HG03432 (cell line): ENCODE measurements around the gene NOTCH2.
"Not testable (repeated sequence)": the region's sequence is repeated elsewhere in the genome, so short reads cannot be mapped to it uniquely, and the experiment has no call there.

Experiments used
- ATAC-seq: cut with Tn5 transposase; IDR thresholded peaks from one replicate; pipeline ENCODE4 v1.9.1; 2021; ENCODE audit warnings: mild to moderate bottlenecking, moderate library complexity; ENCODE audit not compliant: unreplicated experiment

The NOTCH2 gene

DNA sequence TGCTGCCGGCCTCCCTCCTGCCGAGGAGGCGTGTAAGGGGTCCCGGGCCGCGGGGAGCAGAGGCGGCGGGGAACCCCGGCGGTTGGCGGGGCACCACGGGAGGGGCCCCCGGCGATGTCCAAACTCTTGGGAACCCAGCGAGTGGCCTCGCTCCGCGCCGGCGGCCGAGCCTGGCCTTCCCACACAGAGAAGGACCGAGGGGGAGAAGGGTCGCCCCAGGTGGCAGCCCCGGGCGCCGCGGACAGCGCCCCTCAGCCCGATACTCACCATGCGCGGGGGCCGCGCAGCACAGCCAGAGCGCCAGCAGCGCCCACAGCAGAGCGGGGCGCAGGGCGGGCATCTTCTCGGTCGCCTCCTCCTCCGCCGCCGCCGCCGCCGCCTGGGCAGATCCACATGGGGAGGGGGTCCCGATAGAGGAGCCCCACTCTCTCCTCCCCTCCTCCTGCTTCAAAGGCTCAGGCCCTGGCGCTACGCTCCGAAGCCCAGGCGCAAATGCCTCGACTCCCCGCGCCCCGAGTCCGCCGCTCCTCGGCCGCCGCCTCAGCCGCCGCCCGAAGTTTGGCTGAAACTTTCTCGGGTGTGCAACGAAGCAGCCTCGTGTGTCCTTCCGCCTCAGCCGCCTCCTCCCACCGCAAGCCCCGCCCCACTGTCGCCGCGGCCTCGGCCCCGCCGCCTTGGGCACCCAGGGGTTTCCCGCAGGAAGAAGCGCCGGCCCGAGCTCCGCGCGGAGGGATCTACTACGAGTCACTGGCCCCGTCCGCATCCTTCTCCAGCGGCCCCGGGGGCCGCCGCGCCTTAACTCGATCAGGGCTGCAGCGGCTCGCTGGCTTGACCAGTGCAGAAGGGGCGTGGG, at the start of gene NOTCH2:
TSS of gene NOTCH2 (minus strand) at position 596 of the 853 bp plus-strand sequence. CDS start at position 340, 256 bp downstream.
- peak; percentile 60 for ATAC-seq

- peak; percentile 72 for ATAC-seq
These were observed 48.1 kb upstream of the NOTCH2 start for GRCh38 chr1:120117371-120118177.

- not testable (repeated sequence) for ATAC-seq
These were observed 46.6 kb upstream of the NOTCH2 start for GRCh38 chr1:120116094-120116493.

DNA sequence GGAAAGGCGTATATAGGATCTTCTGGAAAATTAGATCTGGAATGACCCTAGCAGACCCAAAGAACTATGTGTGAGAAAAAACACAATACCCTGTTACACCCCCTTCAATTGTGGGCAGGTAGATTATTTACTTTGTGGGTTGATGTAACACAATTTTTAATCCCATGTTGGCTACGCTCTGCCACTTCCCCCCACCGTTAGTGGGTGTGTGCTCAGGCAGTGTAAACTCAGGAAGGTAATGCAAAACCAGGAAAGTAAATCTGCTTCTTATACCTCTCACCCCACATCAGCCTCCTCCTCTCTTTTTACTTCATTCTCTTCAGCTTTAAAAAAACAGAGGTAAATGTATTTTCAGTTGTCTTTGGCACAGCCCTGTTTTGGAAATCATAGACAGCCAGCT, 43.7 kb upstream of the NOTCH2 start:
- ATAC-seq, result not testable (repeated sequence)

DNA sequence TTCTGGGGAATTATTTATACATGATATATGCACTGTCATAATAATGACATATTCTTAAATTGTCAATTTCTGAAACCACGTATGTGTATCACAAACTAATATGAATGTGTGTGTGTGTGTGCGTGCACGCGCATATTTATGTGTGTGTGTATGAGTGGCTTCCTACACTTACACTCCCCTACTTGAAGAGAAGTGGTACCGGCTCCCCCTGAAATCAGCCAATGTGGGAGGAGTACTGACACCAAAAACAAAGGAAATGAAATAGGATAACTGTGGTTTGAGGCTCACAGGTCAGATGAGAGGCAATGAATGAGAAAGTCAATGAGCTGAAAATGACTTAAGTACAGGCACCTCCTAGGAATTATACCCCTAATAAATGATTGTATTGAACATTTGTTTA, 42.8 kb upstream of the NOTCH2 start:
- not testable (repeated sequence) for ATAC-seq

- not testable (repeated sequence) for ATAC-seq
These were observed 42.3 kb upstream of the NOTCH2 start for GRCh38 chr1:120111771-120112170.

GRCh38 chr1:120111008-120111407, 41.5 kb upstream of the NOTCH2 start:
- not testable (repeated sequence) for ATAC-seq

DNA sequence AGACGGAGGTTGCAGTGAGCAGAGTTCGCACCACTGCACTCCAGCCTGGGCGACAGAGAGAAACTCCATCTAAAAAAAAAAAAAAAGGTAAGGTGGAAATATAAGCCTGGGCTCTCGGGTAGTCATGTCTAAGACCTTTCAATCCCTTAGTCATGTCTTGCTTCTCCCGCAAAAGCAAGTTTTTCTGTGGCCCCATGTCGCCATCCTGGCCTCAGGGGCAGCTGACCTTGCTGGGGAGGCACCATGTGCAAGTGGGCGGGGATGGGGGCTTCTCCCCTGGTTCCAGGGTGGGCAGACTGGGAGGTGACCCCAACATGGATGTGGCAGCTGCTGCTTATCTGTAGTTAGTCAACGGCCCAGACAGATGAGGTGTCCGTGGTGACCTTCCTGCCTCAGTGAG, 40.2 kb upstream of the NOTCH2 start:
- not testable (repeated sequence) for ATAC-seq

GRCh38 chr1:120109180-120109579, 39.7 kb upstream of the NOTCH2 start:
- not testable (repeated sequence) for ATAC-seq

GRCh38 chr1:120105288-120105687, 35.8 kb upstream of the NOTCH2 start:
- ATAC-seq, result not testable (repeated sequence)

- not testable (repeated sequence) for ATAC-seq
These were observed 34.3 kb upstream of the NOTCH2 start for GRCh38 chr1:120103768-120104167.

DNA sequence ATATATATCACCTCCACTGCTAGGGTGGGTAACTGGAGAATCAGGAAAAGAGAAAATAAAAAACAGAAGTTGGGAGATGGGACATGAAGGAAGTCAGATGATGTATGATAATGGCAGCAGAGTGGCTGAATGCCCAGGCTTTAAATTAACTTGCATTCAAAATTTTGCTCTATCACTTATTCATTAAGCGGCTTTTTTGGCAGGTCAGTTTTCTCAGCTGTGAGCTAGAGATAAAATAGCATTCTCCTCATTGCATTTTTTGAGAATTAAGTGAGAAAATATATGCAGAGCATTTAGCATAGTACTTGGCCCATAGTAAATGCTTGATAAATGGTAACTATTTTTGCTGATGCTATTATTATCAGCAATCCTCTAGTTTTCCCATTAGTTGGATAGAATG, 32.1 kb upstream of the NOTCH2 start:
- not testable (repeated sequence) for ATAC-seq

DNA sequence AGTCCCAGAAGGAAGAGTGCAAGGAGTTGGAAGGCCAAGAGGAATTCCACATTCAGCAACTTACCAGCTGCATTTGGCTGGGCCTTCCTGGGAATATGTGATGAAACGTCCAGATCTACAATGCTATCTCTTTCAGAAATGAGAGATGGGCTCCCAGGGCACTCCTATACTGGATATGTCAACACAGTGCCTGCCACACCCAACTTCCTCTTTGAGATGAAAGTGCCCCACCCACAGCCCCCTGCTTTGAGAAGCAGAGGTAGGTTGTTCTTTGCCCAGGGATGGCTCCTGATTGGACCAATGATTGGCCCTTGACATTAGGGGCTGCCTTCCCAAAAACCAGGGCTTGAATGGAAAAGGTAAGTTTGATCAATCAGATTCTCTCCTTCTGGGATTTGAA, 31.1 kb upstream of the NOTCH2 start:
- ATAC-seq, result not testable (repeated sequence)

- not testable (repeated sequence) for ATAC-seq
These were observed 29.7 kb upstream of the NOTCH2 start for GRCh38 chr1:120098986-120099759.

GRCh38 chr1:120096981-120097545, 27.6 kb upstream of the NOTCH2 start:
- not testable (repeated sequence) for ATAC-seq

DNA sequence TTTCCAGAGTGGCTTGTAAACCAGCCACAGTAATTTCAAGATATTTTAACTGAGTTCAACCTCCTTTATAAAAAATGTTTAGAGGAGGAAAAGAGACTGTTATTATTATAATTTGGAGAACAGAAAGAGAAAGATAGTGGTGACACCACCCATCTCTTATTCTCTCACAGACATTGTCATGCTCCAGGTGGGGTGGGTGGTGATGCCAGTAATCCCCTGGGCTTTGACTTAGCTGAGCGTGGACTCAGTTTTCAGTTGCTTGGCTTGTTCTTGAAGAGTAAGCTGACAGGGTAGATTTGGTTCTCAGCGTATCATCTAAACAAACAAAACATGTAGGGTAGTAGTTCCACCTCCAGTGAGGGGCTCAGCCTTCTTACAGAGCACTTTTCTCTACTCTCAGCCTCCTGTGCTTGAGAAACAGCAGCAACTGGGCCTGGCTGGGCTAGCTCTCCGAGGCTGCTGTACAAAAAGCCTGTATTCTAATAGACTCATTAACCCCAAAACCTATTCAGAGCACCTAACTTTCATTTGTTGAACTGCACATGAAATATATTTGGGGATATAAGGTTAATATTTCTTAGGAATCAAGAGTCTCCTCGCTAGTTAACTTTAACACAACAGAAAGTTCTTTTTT, 24.2 kb upstream of the NOTCH2 start:
- not testable (repeated sequence) for ATAC-seq

GRCh38 chr1:120092232-120093218, 23.1 kb upstream of the NOTCH2 start:
- not testable (repeated sequence) for ATAC-seq

- not testable (repeated sequence) for ATAC-seq
These were observed 21.4 kb upstream of the NOTCH2 start for GRCh38 chr1:120090830-120091229.

GRCh38 chr1:120087959-120088358, 18.5 kb upstream of the NOTCH2 start:
- peak; percentile 53 for ATAC-seq
